IPS-NIHi7 (cell line): ENCODE measurements around the gene SLC25A5.
"Not testable (repeated sequence)": the region's sequence is repeated elsewhere in the genome, so short reads cannot be mapped to it uniquely, and the experiment has no call there.

Source experiments
- DNase-seq: peaks from one replicate; pipeline ENCODE4 v3.0.0; 2012; ENCODE audit warnings: mixed read lengths; ENCODE audit errors: extremely low spot score

SLC25A5 gene

GRCh38 chrX:119467842-119468550, at the start of gene SLC25A5:
Gene SLC25A5, plus strand, starts transcription at chrX:119468444. Its CDS starts 72 bp downstream, at chrX:119468516.
- peak; percentile 82 for DNase-seq

- DNase-seq: no peak
These were observed 49.1 kb upstream of the SLC25A5 start for GRCh38 chrX:119419146-119419545.

GRCh38 chrX:119419898-119420297, 48.3 kb upstream of the SLC25A5 start:
- no peak for DNase-seq

- DNase-seq: no peak
These were observed 47.1 kb upstream of the SLC25A5 start for GRCh38 chrX:119421016-119421705.

GRCh38 chrX:119423631-119424030, 44.6 kb upstream of the SLC25A5 start:
- no peak for DNase-seq

GRCh38 chrX:119424999-119425398, 43.2 kb upstream of the SLC25A5 start:
- DNase-seq: no peak

- DNase-seq: no peak
These were observed 41.0 kb upstream of the SLC25A5 start for GRCh38 chrX:119427024-119427794.

- DNase-seq: no peak
These were observed 40.5 kb upstream of the SLC25A5 start for GRCh38 chrX:119427795-119428185.

GRCh38 chrX:119429471-119429870, 38.8 kb upstream of the SLC25A5 start:
- DNase-seq: no peak

- DNase-seq: not testable (repeated sequence)
These were observed 26.9 kb upstream of the SLC25A5 start for GRCh38 chrX:119441295-119441694.

GRCh38 chrX:119442286-119442685, 26.0 kb upstream of the SLC25A5 start:
- DNase-seq: no peak

- DNase-seq: no peak
These were observed 15.0 kb upstream of the SLC25A5 start for GRCh38 chrX:119453202-119453601.

GRCh38 chrX:119455264-119455663, 13.0 kb upstream of the SLC25A5 start:
- no peak for DNase-seq

- DNase-seq: no peak
These were observed 9.1 kb upstream of the SLC25A5 start for GRCh38 chrX:119459181-119459580.

- no peak for DNase-seq
These were observed 2.7 kb upstream of the SLC25A5 start for GRCh38 chrX:119465555-119465954.

- DNase-seq: no peak
These were observed 1.3 kb upstream of the SLC25A5 start for GRCh38 chrX:119466970-119467369.

GRCh38 chrX:119467433-119467832, 811 bp upstream of the SLC25A5 start:
- no peak for DNase-seq

- DNase-seq: peak; percentile 68
These were observed 488 bp downstream of the SLC25A5 start for GRCh38 chrX:119468551-119469312.

- DNase-seq: no peak
These were observed 1.0 kb downstream of the SLC25A5 start for GRCh38 chrX:119469313-119469635.

GRCh38 chrX:119474615-119475388, 6.6 kb downstream of the SLC25A5 start:
- no peak for DNase-seq
